ENCODE data around the gene GPRC5B. TPM values are rescaled to one million over a fixed set of nuclear protein-coding genes. Genes with fewer than 3 reads are reported as not detected.

The GPRC5B gene
- total and polyA plus RNA-seq, 9 donors = 24.3 to 99.9 (median 46.9) TPM

GRCh38 chr16:19881028-19881427 is 3.6 kb downstream of the GPRC5B start:
- Histone ChIP-seq H3K27me3 (no peaks in the 10 kb centered on the region), H3K36me3 (no peaks in the 10 kb centered on the region), H3K27ac (no peak overlapping the region), H3K9me3 (no peaks in the 10 kb centered on the region), H3K4me3 (no peak overlapping the region), H3K4me1 (ENCODE audit: insufficient read depth) (peaks cover 16% of the 10 kb centered on the region)
- intact Hi-C loops (cut with DNase I) = loop anchor here in 1 of 4 donors (5.0 kb wide), 1 partner anchor 164 kb away; the partner anchor contains the start of genes IQCK and KNOP1
- DNase-seq = no peak
- TF ChIP-seq POLR2A (IDR thresholded peaks at IDR 0.05) (no peak), EP300 (IDR thresholded peaks at IDR 0.05) (no peak), CTCF (IDR thresholded peaks at IDR 0.05) (no peak)
- WGBS, 3 donors = 90 to 99% (median 94%) methylated on average over 7 of the region's 7 CpGs

- no peak overlapping the region for H3K27ac ChIP-seq
- intact Hi-C loops (cut with DNase I) = no loop called here
- H3K4me3 ChIP-seq = no peak overlapping the region
Measured at GRCh38 chr16:19879241-19879792, 5.3 kb downstream of the GPRC5B start.

DNA sequence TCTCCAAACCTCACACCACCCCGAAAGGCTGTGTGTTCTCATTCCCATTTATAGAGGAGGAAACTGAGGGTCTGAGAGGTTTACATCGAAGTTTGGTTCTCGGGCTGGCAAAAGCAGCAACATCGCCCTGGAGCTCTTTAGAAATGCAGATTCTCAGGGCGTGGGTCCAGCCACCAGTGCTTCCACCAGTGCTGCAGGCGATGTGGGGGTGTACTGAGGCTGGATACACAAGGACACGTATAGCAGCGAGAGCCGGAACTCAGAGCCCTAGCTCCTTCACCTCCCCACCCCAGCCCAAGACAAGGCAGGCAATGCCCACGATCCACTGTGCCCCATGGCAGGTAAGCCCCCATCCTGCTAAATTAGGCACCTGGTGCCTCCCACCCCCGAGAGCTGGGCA is 5.9 kb downstream of the GPRC5B start:
- 86 to 93% (median 90%) methylated on average over 11 of the region's 11 CpGs for WGBS, 3 donors

More at GRCh38 chr16:19879241-19879792, 5.3 kb downstream of the GPRC5B start:
- Histone ChIP-seq H3K9me3 (no peaks in the 10 kb centered on the region), H3K36me3 (no peaks in the 10 kb centered on the region), H3K4me1 (ENCODE audit: insufficient read depth) (peaks cover 12% of the 10 kb centered on the region), H3K27me3 (no peaks in the 10 kb centered on the region)
- WGBS, 3 donors = 68 to 78% (median 72%) methylated on average over 13 of the region's 13 CpGs
- no peak for DNase-seq
- TF ChIP-seq EP300 (IDR thresholded peaks at IDR 0.05) (no peak), CTCF (IDR thresholded peaks at IDR 0.05) (no peak), POLR2A (IDR thresholded peaks at IDR 0.05) (no peak)

GRCh38 chr16:19876501-19877059 is 8.1 kb downstream of the GPRC5B start:
- no peak for TF ChIP-seq POLR2A (IDR thresholded peaks at IDR 0.05)
- no peak for TF ChIP-seq CTCF (IDR thresholded peaks at IDR 0.05)
- no peak for TF ChIP-seq EP300 (IDR thresholded peaks at IDR 0.05)
- Histone ChIP-seq H3K4me1 (ENCODE audit: insufficient read depth) (peaks cover 4% of the 10 kb centered on the region), H3K4me3 (no peak overlapping the region), H3K36me3 (no peaks in the 10 kb centered on the region), H3K9me3 (no peaks in the 10 kb centered on the region), H3K27ac (no peak overlapping the region), H3K27me3 (no peaks in the 10 kb centered on the region)
- WGBS, 3 donors = 80 to 85% (median 83%) methylated on average over 9 to 10 of the region's 10 CpGs
- intact Hi-C loops (cut with DNase I) = no loop called here
- DNase-seq = no peak

More for the DNA sequence above, 5.9 kb downstream of the GPRC5B start:
- Histone ChIP-seq H3K4me3 (no peak overlapping the region), H3K27ac (no peak overlapping the region), H3K36me3 (no peaks in the 10 kb centered on the region), H3K9me3 (no peaks in the 10 kb centered on the region), H3K27me3 (no peaks in the 10 kb centered on the region), H3K4me1 (ENCODE audit: insufficient read depth) (peaks cover 14% of the 10 kb centered on the region)
- DNase-seq = no peak
- intact Hi-C loops (cut with DNase I) = no loop called here
- TF ChIP-seq CTCF (IDR thresholded peaks at IDR 0.05) (no peak), POLR2A (IDR thresholded peaks at IDR 0.05) (no peak), EP300 (IDR thresholded peaks at IDR 0.05) (no peak)
